Skin epidermis (tissue), 12 donors: ENCODE results near the gene TNS1.

Experiments
- H3K27ac ChIP-seq, 21 experiments: fragments of 200-600 bp; sonication (generic) in 11 of 21; one replicate each; pipeline ENCODE4 v1.5.0; 2020; ENCODE audit warnings: mild to moderate bottlenecking in 3 of 21, inconsistent platforms in 2 of 21, moderate library complexity in 2 of 21
- H3K4me3 ChIP-seq, 7 experiments: fragments of 200-600 bp; sonication (generic) in 2 of 7; one replicate each; pipeline ENCODE4 v1.5.0; 2020; ENCODE audit warnings: inconsistent platforms in 2 of 7, mild to moderate bottlenecking in 2 of 7, moderate library complexity in 1 of 7

Gene TNS1

DNA sequence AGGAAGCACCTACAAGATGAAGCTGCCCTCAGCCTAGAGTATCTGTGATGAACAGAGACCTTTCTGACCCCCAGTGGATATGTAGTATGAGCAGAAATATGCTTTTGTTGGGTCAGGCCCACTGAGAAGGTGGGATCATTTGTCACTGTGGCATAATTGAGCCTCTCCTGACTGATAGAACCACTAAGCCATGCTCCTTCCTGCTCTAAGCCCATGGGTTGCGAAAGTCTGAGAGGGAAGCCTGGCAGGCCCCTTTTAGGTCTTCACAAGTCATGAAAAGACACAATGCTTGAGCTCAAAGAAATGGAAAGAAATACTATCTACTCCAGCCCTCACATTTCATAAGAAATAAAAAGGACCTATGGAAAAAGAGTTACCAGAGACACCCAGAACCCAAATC is 127.7 kb downstream of the TNS1 start:
- no peak overlapping the region for H3K4me3 ChIP-seq

DNA sequence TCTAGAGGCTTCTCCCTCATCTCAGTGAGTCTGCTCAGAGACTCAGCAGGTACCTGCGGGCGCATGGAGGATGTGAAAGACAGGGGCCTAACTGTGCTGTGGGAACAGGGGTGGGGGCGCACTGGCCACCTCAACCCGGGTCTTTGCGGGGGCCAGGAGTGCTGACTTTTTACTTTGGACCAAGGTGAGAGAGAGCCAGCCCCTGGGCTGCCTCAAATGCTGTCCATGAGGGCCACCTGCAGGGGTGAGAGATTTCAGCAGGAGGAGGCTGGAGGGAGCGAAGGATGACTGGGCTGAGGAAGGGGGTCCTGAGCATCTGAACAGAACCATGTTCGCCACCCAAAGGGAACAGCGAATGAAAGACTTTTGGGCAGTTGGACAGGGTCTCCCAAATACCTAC is 129.4 kb downstream of the TNS1 start:
- Histone ChIP-seq H3K4me3 (no peak overlapping the region), H3K27ac (no peak overlapping the region)

More for the DNA sequence above, 127.7 kb downstream of the TNS1 start:
- H3K27ac ChIP-seq, result no peak overlapping the region

- H3K4me3 ChIP-seq, result no peak overlapping the region
- H3K27ac ChIP-seq, result no peak overlapping the region
Observed at GRCh38 chr2:217872319-217872718, 130.5 kb downstream of the TNS1 start.

DNA sequence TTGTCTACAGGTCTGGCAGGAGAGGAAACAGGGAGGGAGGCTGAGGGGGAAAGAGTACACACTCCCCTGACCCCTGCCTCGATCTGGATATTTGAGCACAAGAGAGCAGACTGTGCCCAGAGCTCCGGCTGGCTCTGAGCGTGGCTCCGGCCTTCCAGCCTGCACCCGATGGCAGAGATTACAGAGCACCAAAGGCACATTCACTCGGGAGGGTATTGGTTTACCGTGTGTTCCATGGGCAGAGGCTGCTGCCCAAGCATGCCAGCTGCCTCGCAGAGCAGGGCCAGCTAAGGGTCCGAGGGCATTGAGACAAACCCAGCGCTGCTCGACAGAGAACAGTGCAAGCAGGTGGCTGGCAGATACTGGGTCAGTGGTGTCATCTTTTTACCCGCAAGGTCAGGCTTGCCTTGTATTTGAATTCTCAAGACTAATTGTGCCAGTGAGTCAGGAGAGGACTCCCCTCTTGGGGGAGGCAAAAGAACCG is 132.2 kb downstream of the TNS1 start:
- Histone ChIP-seq H3K4me3 (no peak overlapping the region), H3K27ac (peak overlapping the region in 1 of 21 experiments; percentile 53)

- peak overlapping the region in 4 of 21 experiments; percentile 14 to 53 (median 36) for H3K27ac ChIP-seq
Observed at GRCh38 chr2:217868911-217869334, 133.9 kb downstream of the TNS1 start.

DNA sequence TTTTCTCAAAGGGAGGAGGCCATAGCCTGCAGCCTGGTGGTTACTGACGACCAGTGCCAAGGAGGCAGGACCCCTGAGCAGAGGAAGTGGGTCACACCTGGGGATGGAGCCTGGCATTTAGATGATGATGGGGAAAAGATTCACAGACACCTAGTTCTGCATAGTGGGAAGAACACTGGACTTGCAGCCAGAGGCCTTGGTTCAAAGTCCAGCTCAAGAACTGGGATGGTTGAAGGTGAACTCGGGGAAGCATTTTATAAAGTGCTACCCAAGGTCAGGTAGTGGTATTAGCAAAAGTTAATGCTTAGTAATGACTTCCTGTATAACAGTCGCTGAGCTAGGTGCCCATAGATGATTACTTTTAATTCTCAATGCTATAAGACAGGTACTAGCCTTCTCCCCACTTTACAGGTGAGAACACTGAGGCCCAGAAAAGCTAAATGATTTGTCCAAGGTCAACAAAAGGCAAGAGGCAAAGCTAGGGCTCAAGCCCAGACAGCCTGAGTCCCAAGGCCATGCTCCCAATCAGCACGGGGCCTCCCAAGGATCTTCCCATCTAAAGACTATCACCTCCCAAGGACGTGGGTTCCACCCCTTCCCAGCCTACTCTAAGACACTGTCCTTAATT is 134.4 kb downstream of the TNS1 start:
- peak overlapping the region in 2 of 21 experiments; percentile 14 to 49 for H3K27ac ChIP-seq

More at GRCh38 chr2:217868911-217869334, 133.9 kb downstream of the TNS1 start:
- no peak overlapping the region for H3K4me3 ChIP-seq

DNA sequence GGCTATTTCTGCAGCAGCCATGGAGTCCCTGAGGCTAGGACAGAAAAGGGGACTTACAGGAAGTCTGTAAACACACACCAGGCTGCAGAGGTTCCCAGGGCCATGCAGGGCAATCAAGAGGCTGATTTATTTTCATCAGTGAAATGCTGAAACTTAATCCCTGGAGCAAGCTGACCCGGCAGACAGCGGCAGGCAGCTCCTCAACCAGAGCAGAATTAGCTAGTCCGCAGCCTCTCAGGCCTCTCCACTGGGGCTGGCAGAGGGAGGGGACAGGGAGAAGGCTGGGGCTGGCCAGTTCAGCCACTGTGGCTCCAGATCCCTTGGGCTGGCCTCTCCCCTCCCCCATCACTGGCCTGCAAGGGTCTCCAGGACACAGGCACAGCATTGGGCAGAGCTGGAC is 136.3 kb downstream of the TNS1 start:
- Histone ChIP-seq H3K4me3 (no peak overlapping the region), H3K27ac (no peak overlapping the region)

More for the DNA sequence above, 134.4 kb downstream of the TNS1 start:
- H3K4me3 ChIP-seq, result no peak overlapping the region

- Histone ChIP-seq H3K4me3 (no peak overlapping the region), H3K27ac (no peak overlapping the region)
Observed at GRCh38 chr2:217864963-217865772, 137.6 kb downstream of the TNS1 start.

DNA sequence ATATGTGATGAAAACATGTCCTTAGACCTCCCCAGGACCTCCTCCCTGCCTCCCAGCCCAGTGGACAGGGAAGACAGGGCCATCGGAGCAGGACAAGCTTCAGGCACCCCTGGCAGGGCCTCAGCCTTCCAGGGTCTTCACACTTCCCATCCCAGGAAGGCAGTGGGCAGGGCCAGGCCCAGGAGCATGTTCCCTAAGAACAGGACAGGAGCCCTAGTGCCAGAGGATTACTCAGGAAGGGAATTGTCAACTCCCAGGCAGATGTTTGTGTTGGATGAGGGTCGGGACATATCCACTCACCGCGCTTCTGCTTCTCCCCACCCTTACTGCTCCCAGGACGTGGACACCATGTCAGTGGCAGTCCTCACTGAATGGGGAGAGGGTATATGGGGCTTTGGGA is 138.9 kb downstream of the TNS1 start:
- no peak overlapping the region for H3K4me3 ChIP-seq
- peak overlapping the region in 4 of 21 experiments; percentile 10 to 54 (median 30) for H3K27ac ChIP-seq

GRCh38 chr2:217861334-217861877 is 141.4 kb downstream of the TNS1 start:
- Histone ChIP-seq H3K27ac (peak overlapping the region in 1 of 21 experiments; percentile 31), H3K4me3 (no peak overlapping the region)

DNA sequence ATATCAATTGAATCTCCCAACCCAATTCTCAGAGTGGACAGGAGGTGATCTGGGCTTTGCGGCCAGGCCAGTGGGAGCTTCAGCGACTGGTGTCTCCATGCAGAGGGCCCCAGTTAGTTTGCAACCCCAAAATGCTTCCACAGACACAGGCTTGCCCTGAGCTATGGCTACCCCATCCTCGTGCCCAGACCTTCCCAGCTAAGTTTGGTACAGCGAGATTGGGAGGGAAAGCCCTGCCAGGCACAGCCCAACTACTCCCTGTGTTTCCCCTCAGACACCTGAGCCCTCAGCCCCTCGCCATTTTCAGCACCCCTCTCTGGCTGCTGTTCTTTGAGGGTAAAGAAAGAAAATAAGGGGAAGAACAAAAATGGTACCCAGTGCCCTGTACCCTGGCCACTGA is 142.9 kb downstream of the TNS1 start:
- peak overlapping the region in 9 of 21 experiments; percentile 29 to 83 (median 66) for H3K27ac ChIP-seq
- no peak overlapping the region for H3K4me3 ChIP-seq

- Histone ChIP-seq H3K27ac (peak overlapping the region in 17 of 21 experiments; percentile 21 to 83 (median 66)), H3K4me3 (no peak overlapping the region)
Observed at GRCh38 chr2:217858519-217859491, 144.0 kb downstream of the TNS1 start.

DNA sequence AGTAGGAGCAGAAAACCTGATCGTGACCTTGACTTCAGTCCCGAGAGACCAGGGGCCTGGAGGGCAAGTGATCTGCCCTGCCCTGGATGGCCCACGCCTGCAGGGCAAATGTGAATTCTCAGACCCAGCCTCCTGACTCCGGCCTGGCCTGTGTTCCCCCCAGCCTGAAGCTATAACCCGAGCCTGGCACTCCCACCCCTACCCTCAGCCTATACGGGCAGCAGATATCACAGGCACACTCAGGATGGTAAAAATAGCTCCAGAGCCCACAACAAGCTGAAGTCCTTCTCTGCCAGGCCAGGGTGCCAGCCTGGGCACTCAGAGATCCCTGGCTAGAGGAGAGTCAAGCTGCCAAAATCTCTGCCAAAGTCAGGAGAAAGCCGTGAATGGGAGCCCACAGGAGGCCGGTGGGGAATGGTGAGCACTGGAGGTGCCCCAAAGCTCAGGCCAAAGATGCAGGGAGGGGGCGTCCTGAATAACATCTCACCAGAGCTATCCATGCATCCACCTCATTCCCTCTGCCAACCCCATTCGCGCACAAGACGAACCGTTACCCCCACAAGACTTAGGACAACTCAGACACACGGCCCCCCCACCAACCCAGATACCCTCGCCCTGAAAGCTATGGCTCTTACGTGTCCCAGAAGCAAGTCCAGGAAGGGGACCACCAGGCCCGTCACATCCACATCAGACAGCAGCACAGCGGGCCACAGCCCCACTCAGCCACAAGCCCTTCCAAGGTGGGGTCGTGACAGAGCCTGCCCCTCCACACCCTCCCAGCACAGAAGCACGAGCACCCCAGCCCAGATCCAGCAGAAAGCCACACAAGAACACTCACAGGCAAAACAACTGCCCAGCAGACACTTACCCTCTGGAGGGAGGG is 144.9 kb downstream of the TNS1 start:
- peak overlapping the region in 14 of 21 experiments; percentile 2 to 74 (median 58) for H3K27ac ChIP-seq
- H3K4me3 ChIP-seq, result no peak overlapping the region

DNA sequence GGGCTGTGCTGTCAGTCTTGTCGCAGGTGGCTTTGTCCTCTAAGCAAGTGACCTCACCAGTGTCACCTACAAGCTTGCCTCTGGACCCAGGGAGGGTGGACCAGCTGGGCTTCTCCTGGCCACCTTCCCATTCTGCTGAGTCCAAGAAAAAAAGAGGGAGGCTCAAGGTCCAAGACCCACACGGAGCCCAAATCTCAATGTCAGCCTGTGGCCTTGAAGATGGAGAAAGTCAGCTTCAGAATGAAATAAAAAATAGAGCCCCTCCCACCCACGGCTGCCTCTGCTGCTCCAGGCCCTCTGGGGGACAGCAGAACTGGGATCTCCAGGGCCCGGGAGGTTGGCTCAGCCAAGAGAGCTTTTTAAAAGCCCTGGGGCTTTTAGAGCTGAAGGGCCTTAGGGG is 145.9 kb downstream of the TNS1 start:
- H3K27ac ChIP-seq, result peak overlapping the region in 6 of 21 experiments; percentile 12 to 74 (median 60)
- H3K4me3 ChIP-seq, result no peak overlapping the region

DNA sequence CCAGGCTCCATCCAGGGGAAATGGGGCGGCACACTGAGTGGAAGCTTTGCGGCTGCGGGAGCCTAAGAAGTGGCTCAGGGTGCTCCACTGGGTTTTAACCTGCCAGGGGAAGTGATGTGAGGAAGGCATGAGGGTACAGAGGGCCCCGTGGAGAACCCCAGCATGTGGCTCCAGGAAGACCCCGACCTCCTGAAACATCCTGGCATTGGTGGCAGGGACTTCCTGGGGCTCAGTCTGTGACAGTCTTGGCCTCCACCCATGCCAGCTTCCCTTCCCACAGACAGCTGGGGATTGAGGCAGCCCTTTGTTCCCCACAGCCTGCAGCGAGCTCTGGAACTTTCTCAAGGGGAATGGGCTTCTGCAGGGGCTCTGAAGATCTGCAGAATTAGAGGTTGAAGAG is 146.6 kb downstream of the TNS1 start:
- Histone ChIP-seq H3K27ac (peak overlapping the region in 2 of 21 experiments; percentile 43 to 51), H3K4me3 (no peak overlapping the region)

DNA sequence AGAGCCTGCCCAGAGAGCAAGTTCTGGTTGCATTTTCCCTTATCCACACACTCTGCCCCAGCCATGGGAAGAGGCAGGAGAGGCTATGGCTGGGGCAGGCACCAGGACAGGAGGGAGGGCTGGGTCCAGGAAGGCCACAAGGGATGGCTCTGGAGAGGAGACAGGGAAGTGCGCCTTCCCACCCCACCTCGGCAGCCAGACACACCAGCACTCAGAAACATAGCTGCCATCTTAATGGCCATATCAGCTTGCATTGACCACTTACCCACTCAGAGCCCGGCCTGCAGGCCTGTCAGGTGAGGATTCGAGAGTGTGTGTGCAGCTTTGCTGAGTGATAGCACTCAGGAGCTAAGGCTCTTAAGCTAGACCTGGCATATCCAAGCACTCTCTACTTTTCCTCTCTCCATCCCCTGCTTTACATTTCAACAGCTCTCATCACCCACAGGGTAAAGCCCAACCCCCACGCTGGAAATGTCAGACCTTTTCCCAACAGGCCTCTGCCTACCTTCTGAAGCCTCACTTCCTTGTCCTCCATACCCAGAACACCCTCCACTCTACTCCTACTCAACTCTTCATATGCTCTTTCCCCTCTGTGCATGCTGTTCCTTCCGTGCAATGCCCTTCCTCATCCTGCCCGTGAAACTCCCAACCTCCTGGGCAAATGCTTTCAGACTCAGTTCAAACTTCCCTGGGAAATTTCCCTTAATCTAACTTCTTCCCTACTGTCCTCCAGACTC is 147.9 kb downstream of the TNS1 start:
- Histone ChIP-seq H3K4me3 (no peak overlapping the region), H3K27ac (peak overlapping the region in 3 of 21 experiments; percentile 6 to 61 (median 20))

DNA sequence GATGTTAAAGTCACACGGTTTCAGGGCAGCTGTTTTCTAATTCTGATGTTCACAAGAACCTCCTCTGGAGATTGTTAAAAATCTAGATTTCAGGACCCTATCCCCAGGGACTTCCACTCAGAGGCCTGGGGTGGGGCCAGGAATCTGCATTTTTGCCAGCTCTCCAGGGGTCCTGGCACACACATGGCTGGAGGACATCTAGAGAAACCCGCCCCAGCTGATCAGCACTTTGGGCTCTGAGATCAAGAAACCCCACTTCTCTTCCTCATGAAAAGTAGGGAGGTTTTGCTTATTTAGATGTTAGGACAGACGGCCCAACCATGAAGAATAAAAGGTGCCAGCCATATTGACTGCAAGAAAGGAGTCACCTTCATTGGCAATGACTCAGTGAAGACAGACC is 148.8 kb downstream of the TNS1 start:
- H3K27ac ChIP-seq, result peak overlapping the region in 3 of 21 experiments; percentile 1 to 20 (median 18)
- no peak overlapping the region for H3K4me3 ChIP-seq
